Left ventricle myocardium inferior (tissue), 1 donor: ENCODE data around the gene FRMD3. TPM values are rescaled to one million over a fixed set of nuclear protein-coding genes. Genes with fewer than 3 reads are reported as not detected.

Source experiments
- DNase-seq: peaks from one replicate; pipeline ENCODE4 v3.0.0-alpha.2; 2020
- H3K27ac ChIP-seq: fragments of 200-600 bp; replicated peaks from 2 replicates; pipeline ENCODE4 v1.8.0; 2021
- H3K27me3 ChIP-seq: fragments of 200-600 bp; 2 replicates; pipeline ENCODE4 v1.8.0; 2021; ENCODE audit warnings: low read depth
- H3K36me3 ChIP-seq: fragments of 200-600 bp; 2 replicates; pipeline ENCODE4 v1.8.0; 2021
- H3K4me1 ChIP-seq: fragments of 200-600 bp; 2 replicates; pipeline ENCODE4 v1.8.0; 2021
- H3K4me3 ChIP-seq: fragments of 200-600 bp; 2 replicates; pipeline ENCODE4 v1.8.0; 2021; ENCODE audit warnings: mild to moderate bottlenecking, moderate library complexity
- H3K9me3 ChIP-seq: fragments of 200-600 bp; replicated peaks from 2 replicates; pipeline ENCODE4 v1.8.0; 2021
- CTCF ChIP-seq: fragments of 200-600 bp; IDR thresholded peaks from 2 replicates; pipeline ENCODE4 v1.8.0; 2021; ENCODE audit warnings: antibody characterized with exemption, mild to moderate bottlenecking, borderline replicate concordance
- intact Hi-C: fragments of 100-400 bp; cut with micrococcal nuclease; formaldehyde crosslinking; loops from one replicate; pipeline ENCODE4 v1.11.0; 2022
- long read RNA-seq: library from polyadenylated mRNA; unstranded; transcript quantifications from one replicate; pipeline ENCODE4 v2.0.0, GENCODE V29; 2021
- total RNA-seq: library from RNA; stranded (reverse); fragmentation: NEBNext Ultra II Directional; extraction: Animal tissue kit (Norgen Biotek cat#: 25700); gene quantifications from one replicate; pipeline ENCODE4 v1.2.1, GENCODE V29; 2021
- donor health status: DM: no; HTN: yes; CAD: no; lungs with severe emphysema.

Gene FRMD3
- 131 TPM for total RNA-seq
- long read RNA-seq, full-length matches to known transcripts, result 82 of 108 reads
- long read RNA-seq, partial matches to known transcripts, result 18 of 108 reads
- long read RNA-seq, other reads (novel, unspliced or antisense), result 8 of 108 reads

GRCh38 chr9:83538172-83538889 lies at the start of gene FRMD3:
TSS of gene FRMD3 (minus strand) at chr9:83538401. CDS start at chr9:83538231, 170 bp downstream.
- peak within 1 kb of the TSS; percentile 90 for H3K4me3 ChIP-seq
- peaks cover 6% of the 10 kb centered on the region for H3K27me3 ChIP-seq
- peak; percentile 91 for TF ChIP-seq CTCF
- intact Hi-C loops, result no loop called here
- peak within 1 kb of the TSS; percentile 94 for H3K27ac ChIP-seq
- H3K9me3 ChIP-seq, result peaks cover 6% of the 10 kb centered on the region
- peak; percentile 91 for DNase-seq
- no peaks in the 10 kb centered on the region for H3K36me3 ChIP-seq
- H3K4me1 ChIP-seq, result peaks cover 32% of the 10 kb centered on the region

GRCh38 chr9:83584995-83585394 lies 46.8 kb upstream of the FRMD3 start:
- peaks cover 5% of the 10 kb centered on the region for H3K9me3 ChIP-seq
- H3K27ac ChIP-seq, result no peak overlapping the region
- no peaks in the 10 kb centered on the region for H3K27me3 ChIP-seq
- H3K4me1 ChIP-seq, result no peaks in the 10 kb centered on the region
- no peak for DNase-seq
- TF ChIP-seq CTCF, result no peak
- intact Hi-C loops, result no loop called here
- peaks cover 5% of the 10 kb centered on the region for H3K36me3 ChIP-seq
- H3K4me3 ChIP-seq, result no peak overlapping the region

GRCh38 chr9:83583151-83584014 lies 45.2 kb upstream of the FRMD3 start:
- peak; percentile 82 for TF ChIP-seq CTCF
- peak; percentile 22 for DNase-seq
- peaks cover 5% of the 10 kb centered on the region for H3K36me3 ChIP-seq
- no peaks in the 10 kb centered on the region for H3K27me3 ChIP-seq
- peaks cover 21% of the 10 kb centered on the region for H3K9me3 ChIP-seq
- no peak overlapping the region for H3K27ac ChIP-seq
- H3K4me1 ChIP-seq, result no peaks in the 10 kb centered on the region
- intact Hi-C loops, result no loop called here
- no peak overlapping the region for H3K4me3 ChIP-seq

- intact Hi-C loops, result no loop called here
- H3K9me3 ChIP-seq, result peaks cover 29% of the 10 kb centered on the region
- H3K36me3 ChIP-seq, result peaks cover 5% of the 10 kb centered on the region
- DNase-seq, result no peak
- TF ChIP-seq CTCF, result no peak
- no peaks in the 10 kb centered on the region for H3K27me3 ChIP-seq
- H3K4me1 ChIP-seq, result no peaks in the 10 kb centered on the region
- H3K4me3 ChIP-seq, result no peak overlapping the region
- H3K27ac ChIP-seq, result no peak overlapping the region
These were observed 43.8 kb upstream of the FRMD3 start for GRCh38 chr9:83582029-83582428.

- H3K4me1 ChIP-seq, result peaks cover 14% of the 10 kb centered on the region
- intact Hi-C loops, result no loop called here
- H3K27me3 ChIP-seq, result no peaks in the 10 kb centered on the region
- DNase-seq, result no peak
- no peaks in the 10 kb centered on the region for H3K36me3 ChIP-seq
- no peak overlapping the region for H3K4me3 ChIP-seq
- H3K27ac ChIP-seq, result no peak overlapping the region
- H3K9me3 ChIP-seq, result peaks cover 19% of the 10 kb centered on the region
- no peak for TF ChIP-seq CTCF
These were observed 36.3 kb upstream of the FRMD3 start for GRCh38 chr9:83574482-83574881.
